SH-SY5Y (cell line): ENCODE measurements around the gene SSNA1.

Experiments
- GATA2 ChIP-seq: IDR thresholded peaks from 2 replicates; pipeline ENCODE4 v1.6.1; 2011; ENCODE audit warnings: mild to moderate bottlenecking, low read depth, low read length
- GATA3 ChIP-seq: IDR thresholded peaks from 2 replicates; pipeline ENCODE4 v1.6.1; 2011; ENCODE audit warnings: low read depth, mild to moderate bottlenecking, low read length, moderate library complexity

- TF ChIP-seq GATA2 (no peak), GATA3 (no peak)
Observed at GRCh38 chr9:137170486-137171148, 17.9 kb upstream of the SSNA1 start.
